Neutrophil (primary cell): ENCODE measurements around the gene STOML3.

ENCODE experiments used
- H3K27ac ChIP-seq: fragments of 200-600 bp; sonication (generic); 2 replicates; pipeline ENCODE4 v1.5.1; 2016; ENCODE audit warnings: mild to moderate bottlenecking, moderate library complexity
- H3K27me3 ChIP-seq: fragments of 200-600 bp; sonication (generic); 2 replicates; pipeline ENCODE4 v1.6.0; 2016; ENCODE audit warnings: mild to moderate bottlenecking
- H3K36me3 ChIP-seq: fragments of 200-600 bp; sonication (generic); 2 replicates; pipeline ENCODE4 v1.5.1; 2017
- H3K4me1 ChIP-seq, 2 experiments: fragments of 200-600 bp in 1 of 2; sonication (generic) in 1 of 2; 1 replicate in 1 of 2; 2 replicates in 1 of 2; pipeline versions ENCODE4 v1.5.1 to v1.6.1; 2013 to 2016; ENCODE audit warnings: low read depth in 1 of 2, low read length in 1 of 2, mild to moderate bottlenecking in 1 of 2, moderate library complexity in 1 of 2; ENCODE audit not compliant: control insufficient read depth in 1 of 2, insufficient read depth in 1 of 2
- H3K4me3 ChIP-seq, 2 experiments: fragments of 200-600 bp in 1 of 2; sonication (generic) in 1 of 2; 1 replicate in 1 of 2; 2 replicates in 1 of 2; pipeline ENCODE4 v1.5.1; 2013 to 2016; ENCODE audit warnings: low read depth in 1 of 2, low read length in 1 of 2, mild to moderate bottlenecking in 1 of 2, moderate library complexity in 1 of 2
- H3K9me3 ChIP-seq: fragments of 200-600 bp; sonication (generic); 2 replicates; pipeline ENCODE4 v1.5.1; 2016
- TF ChIP-seq, protein P1 (sequence below): fragments of 200-600 bp; sonication (generic); IDR thresholded peaks from 2 replicates; pipeline ENCODE4 v1.5.1; 2016; ENCODE audit warnings: antibody characterized with exemption

The STOML3 gene

DNA sequence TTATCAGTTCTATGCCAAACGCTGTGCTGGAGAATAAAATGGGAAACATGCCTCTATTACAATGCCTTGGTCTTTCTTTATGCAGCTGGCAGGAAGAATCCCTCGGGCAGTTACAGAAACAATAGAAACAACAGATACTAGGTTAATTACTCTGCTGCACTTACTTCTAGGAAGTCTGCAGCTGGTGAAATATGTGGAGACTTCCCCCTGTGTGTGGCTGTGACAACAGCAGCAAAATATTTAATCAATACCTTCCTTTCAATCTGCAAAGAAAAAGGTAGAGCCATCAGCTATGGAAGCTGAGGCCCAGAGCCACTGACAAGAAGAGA, 9.9 kb downstream of the STOML3 start:
- H3K4me3 ChIP-seq = no peak overlapping the region
- H3K9me3 ChIP-seq = no peaks in the 10 kb centered on the region
- no peak overlapping the region for H3K27ac ChIP-seq
- TF ChIP-seq, protein P1, sequence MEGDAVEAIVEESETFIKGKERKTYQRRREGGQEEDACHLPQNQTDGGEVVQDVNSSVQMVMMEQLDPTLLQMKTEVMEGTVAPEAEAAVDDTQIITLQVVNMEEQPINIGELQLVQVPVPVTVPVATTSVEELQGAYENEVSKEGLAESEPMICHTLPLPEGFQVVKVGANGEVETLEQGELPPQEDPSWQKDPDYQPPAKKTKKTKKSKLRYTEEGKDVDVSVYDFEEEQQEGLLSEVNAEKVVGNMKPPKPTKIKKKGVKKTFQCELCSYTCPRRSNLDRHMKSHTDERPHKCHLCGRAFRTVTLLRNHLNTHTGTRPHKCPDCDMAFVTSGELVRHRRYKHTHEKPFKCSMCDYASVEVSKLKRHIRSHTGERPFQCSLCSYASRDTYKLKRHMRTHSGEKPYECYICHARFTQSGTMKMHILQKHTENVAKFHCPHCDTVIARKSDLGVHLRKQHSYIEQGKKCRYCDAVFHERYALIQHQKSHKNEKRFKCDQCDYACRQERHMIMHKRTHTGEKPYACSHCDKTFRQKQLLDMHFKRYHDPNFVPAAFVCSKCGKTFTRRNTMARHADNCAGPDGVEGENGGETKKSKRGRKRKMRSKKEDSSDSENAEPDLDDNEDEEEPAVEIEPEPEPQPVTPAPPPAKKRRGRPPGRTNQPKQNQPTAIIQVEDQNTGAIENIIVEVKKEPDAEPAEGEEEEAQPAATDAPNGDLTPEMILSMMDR = no peak
- H3K27me3 ChIP-seq = no peaks in the 10 kb centered on the region
- no peaks in the 10 kb centered on the region for H3K36me3 ChIP-seq
- H3K4me1 ChIP-seq = no peaks in the 10 kb centered on the region

DNA sequence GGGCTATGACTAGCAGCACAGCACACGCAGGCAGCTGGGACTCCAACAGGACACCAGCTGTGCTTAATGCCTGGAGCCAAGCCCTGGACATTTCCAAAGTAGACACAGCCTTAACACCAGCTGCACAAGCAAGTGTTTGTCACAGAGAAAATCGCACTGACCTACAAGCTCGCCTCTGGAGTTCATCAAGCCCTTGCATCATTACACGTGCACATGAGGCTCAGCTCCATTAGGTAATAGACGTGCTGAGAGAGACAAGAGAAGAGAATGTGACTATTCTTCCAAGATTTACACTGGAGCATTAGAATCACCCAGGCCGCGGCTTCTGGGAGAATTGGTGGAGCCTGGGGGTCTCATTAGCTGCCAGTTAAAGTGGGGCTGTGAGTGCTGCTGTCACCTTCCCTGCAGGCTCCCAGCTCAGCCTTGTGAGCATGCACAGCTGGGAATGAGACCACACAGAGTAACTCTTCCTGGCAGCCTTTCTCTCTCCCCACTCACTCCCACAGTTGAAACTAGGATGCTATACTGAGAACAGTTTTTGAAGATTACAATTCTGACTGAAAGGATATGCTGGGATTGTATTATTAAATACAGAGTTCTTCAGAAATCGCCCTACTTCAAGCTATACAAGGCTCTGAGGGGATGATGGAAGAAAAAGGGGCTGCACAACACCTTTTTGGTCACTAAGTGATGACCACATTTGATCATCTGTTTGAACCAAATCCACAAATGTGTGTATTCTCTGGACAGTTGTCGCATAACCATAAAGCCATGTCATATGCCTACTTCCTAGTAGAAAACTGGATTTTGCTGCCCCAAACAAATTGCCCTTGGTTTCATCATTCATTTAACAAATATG, 10.5 kb downstream of the STOML3 start:
- Histone ChIP-seq H3K27me3 (no peaks in the 10 kb centered on the region), H3K4me3 (no peak overlapping the region), H3K9me3 (no peaks in the 10 kb centered on the region), H3K4me1 (no peaks in the 10 kb centered on the region), H3K27ac (no peak overlapping the region), H3K36me3 (no peaks in the 10 kb centered on the region)
- TF ChIP-seq, protein P1 = no peak

DNA sequence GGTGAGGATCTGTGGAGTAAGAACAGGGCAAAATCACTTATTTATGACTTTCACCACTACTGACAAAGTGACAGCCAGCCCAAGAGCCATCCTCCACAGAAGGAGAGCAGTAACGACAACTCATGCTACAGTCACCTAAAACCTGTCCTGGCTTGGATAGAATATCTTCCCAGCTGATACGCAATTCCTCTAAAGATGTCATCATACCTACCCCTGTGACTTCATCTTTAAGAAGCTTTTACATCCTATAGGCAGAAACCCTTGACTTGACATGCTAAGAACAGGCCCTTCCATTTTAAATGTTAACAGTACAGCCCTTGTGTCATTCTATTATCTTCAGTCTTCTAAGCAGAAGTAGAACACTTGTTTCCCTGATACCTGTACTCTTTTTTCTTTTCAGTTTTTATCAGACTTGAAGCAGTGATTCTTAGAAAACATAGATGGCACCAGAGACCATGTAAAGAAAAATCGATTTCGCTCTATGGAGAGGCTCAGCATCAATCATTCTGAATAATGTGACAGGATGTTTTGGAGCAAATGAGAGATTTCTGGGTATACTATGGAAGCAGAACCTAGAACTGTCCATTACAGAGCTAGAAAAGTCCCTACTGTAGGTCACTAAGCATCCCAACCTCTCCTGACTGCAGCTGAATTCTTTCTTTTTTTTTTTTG, 20.1 kb downstream of the STOML3 start:
- H3K9me3 ChIP-seq = no peaks in the 10 kb centered on the region
- TF ChIP-seq, protein P1 = no peak
- no peaks in the 10 kb centered on the region for H3K27me3 ChIP-seq
- no peak overlapping the region for H3K4me3 ChIP-seq
- no peak overlapping the region for H3K27ac ChIP-seq
- no peaks in the 10 kb centered on the region for H3K4me1 ChIP-seq
- H3K36me3 ChIP-seq = no peaks in the 10 kb centered on the region

DNA sequence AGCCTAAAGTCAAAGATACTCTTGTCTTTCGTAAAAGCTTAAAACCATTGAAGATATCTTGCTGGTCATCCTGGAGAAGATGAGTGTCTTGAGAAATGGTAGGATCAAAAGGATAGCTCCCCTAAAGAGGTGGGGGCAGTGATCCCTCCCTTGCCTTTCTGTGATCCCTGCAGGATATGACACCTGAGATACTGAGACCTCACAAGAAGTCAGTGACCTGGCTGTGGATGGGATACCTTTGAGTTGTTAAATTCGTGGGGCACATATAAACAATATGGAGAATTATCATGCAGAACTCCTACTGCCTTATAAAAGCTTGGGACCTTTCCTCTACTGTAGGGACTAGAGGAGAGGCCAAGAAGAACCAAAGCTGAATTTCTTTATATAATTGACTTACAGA, 21.4 kb downstream of the STOML3 start:
- Histone ChIP-seq H3K9me3 (no peaks in the 10 kb centered on the region), H3K27me3 (no peaks in the 10 kb centered on the region), H3K4me3 (no peak overlapping the region), H3K4me1 (no peaks in the 10 kb centered on the region), H3K27ac (no peak overlapping the region), H3K36me3 (no peaks in the 10 kb centered on the region)
- TF ChIP-seq, protein P1 = no peak

DNA sequence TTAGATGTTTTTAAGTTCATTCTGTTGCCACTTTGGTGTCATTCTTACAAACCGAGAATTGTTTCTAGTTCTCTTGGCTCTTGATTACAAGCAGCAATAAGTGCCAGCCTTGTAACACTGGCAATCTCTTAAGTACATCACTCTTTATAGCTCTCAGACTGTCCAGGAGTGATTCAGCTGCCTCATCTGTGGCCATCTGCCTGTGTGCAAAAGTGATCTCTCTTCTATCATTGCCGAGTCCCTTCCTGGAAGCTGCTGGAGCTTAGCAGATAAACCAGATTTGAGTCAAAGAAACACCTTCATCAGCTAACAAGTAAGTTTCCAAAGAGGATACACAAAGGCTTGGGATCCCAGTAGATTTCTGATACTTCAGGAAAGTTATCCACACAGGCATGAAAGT, 23.2 kb downstream of the STOML3 start:
- no peaks in the 10 kb centered on the region for H3K9me3 ChIP-seq
- TF ChIP-seq, protein P1 = no peak
- no peaks in the 10 kb centered on the region for H3K27me3 ChIP-seq

More for the DNA sequence above, 23.2 kb downstream of the STOML3 start:
- Histone ChIP-seq H3K4me1 (no peaks in the 10 kb centered on the region), H3K27ac (no peak overlapping the region), H3K4me3 (no peak overlapping the region), H3K36me3 (no peaks in the 10 kb centered on the region)
